Breast epithelium (tissue), 4 donors: ENCODE results near the gene CRELD2. TPM values are rescaled to one million over a fixed set of nuclear protein-coding genes. Genes with fewer than 3 reads are reported as not detected.
A peak's percentile ranks its signal among the peaks of the same experiment; 100 is the strongest.

Experiments used
- DNase-seq, 2 donors: peaks; one replicate each; pipeline ENCODE4 v3.0.0-alpha.2; 2019; ENCODE audit warnings: low spot score in 2 of 2
- H3K27ac ChIP-seq, 2 donors: fragments of 200-600 bp; sonication (generic) in 1 of 2; one replicate each; pipeline ENCODE4 v1.5.1; 2016 to 2019; ENCODE audit warnings: mild to moderate bottlenecking in 1 of 2
- H3K27me3 ChIP-seq, 2 donors: fragments of 200-600 bp; sonication (generic) in 1 of 2; one replicate each; pipeline versions ENCODE4 v1.5.1 to v1.6.0; 2017 to 2019; ENCODE audit warnings: control low read depth in 1 of 2, mild to moderate bottlenecking in 1 of 2
- H3K36me3 ChIP-seq: fragments of 200-600 bp; one replicate; pipeline ENCODE4 v1.5.1; 2019
- H3K4me1 ChIP-seq, 2 donors: fragments of 200-600 bp; sonication (generic); one replicate each; pipeline ENCODE4 v1.5.1; 2016 to 2019; ENCODE audit warnings: control low read depth in 1 of 2
- H3K4me3 ChIP-seq, 3 donors: fragments of 200-600 bp; sonication (generic); 1 replicate in 2 of 3; 2 replicates in 1 of 3; pipeline ENCODE4 v1.5.1; 2016 to 2019; ENCODE audit warnings: mild to moderate bottlenecking in 3 of 3, moderate library complexity in 2 of 3
- H3K9me3 ChIP-seq, 2 donors: fragments of 200-600 bp; sonication (generic) in 1 of 2; one replicate each; pipeline ENCODE4 v1.5.1; 2016 to 2019; ENCODE audit warnings: control low read depth in 1 of 2
- CTCF ChIP-seq, 3 donors: fragments of 450-650 bp; IDR thresholded peaks; one replicate each; pipeline ENCODE4 v1.5.1; 2016 to 2017; ENCODE audit warnings: antibody characterized with exemption in 3 of 3, mild to moderate bottlenecking in 3 of 3, moderate library complexity in 3 of 3
- POLR2A ChIP-seq: fragments of 450-650 bp; IDR thresholded peaks from one replicate; pipeline ENCODE4 v1.6.1; 2016; ENCODE audit warnings: antibody characterized with exemption, mild to moderate bottlenecking, moderate library complexity
- POLR2AphosphoS5 ChIP-seq, 3 donors: sonication (generic); formaldehyde crosslinking; IDR thresholded peaks; one replicate each; pipeline ENCODE4 v1.6.1; 2017; ENCODE audit warnings: antibody characterized with exemption in 3 of 3
- intact Hi-C: fragments of 100-400 bp; cut with DNase I; formaldehyde crosslinking; loops from one replicate; pipeline ENCODE4 v1.15.1; 2023; ENCODE audit warnings: low total_unique reads
- total RNA-seq, 3 donors: library from RNA; depleted of rRNA; stranded (reverse); fragments of >200 nt; gene quantifications; one replicate each; pipeline ENCODE4 v1.1.0, GENCODE V29; 2016

CRELD2 gene
- total RNA-seq, 3 donors from 2014 or later = 20.6 to 59.3 (median 39.5) TPM

- Histone ChIP-seq H3K27me3 (no peaks in the 10 kb centered on the region), H3K4me3 (peak overlapping the region in 2 of 3 donors; percentile 92 to 95), H3K36me3 (no peaks in the 10 kb centered on the region), H3K4me1 (peaks cover 36 to 44% of the 10 kb centered on the region in 2 donors), H3K9me3 (no peaks in the 10 kb centered on the region), H3K27ac (peak overlapping the region; percentile 90 to 96)
- intact Hi-C loops = no loop called here
- peak; percentile 17 to 51 for DNase-seq
- TF ChIP-seq POLR2AphosphoS5 (IDR thresholded peaks at IDR 0.05) (no peak), POLR2A (no peak), CTCF (IDR thresholded peaks at IDR 0.05) (no peak)
Measured at GRCh38 chr22:49965091-49966040, 46.9 kb downstream of the CRELD2 start.

GRCh38 chr22:49966041-49966773, 47.8 kb downstream of the CRELD2 start:
- no peaks in the 10 kb centered on the region for H3K9me3 ChIP-seq
- peak; percentile 19 to 51 for DNase-seq
- H3K4me3 ChIP-seq = peak overlapping the region in 1 of 3 donors; percentile 92
- H3K4me1 ChIP-seq = peaks cover 40 to 48% of the 10 kb centered on the region in 2 donors
- H3K27me3 ChIP-seq = no peaks in the 10 kb centered on the region
- TF ChIP-seq POLR2AphosphoS5 (IDR thresholded peaks at IDR 0.05) (no peak), CTCF (IDR thresholded peaks at IDR 0.05) (no peak), POLR2A (no peak)
- H3K36me3 ChIP-seq = no peaks in the 10 kb centered on the region
- H3K27ac ChIP-seq = peak overlapping the region; percentile 90 to 96
- intact Hi-C loops = no loop called here

GRCh38 chr22:49966774-49967705, 48.6 kb downstream of the CRELD2 start:
- DNase-seq = peak; percentile 41 to 58
- peak overlapping the region; percentile 90 to 96 for H3K27ac ChIP-seq
- no peaks in the 10 kb centered on the region for H3K9me3 ChIP-seq
- TF ChIP-seq CTCF (IDR thresholded peaks at IDR 0.05) (no peak), POLR2AphosphoS5 (IDR thresholded peaks at IDR 0.05) (peak; percentile 3 to 86 (median 58)), POLR2A (no peak)
- H3K36me3 ChIP-seq = no peaks in the 10 kb centered on the region
- H3K27me3 ChIP-seq = no peaks in the 10 kb centered on the region
- H3K4me1 ChIP-seq = peaks cover 46 to 48% of the 10 kb centered on the region in 2 donors
- H3K4me3 ChIP-seq = peak overlapping the region; percentile 14 to 57 (median 15)
- intact Hi-C loops = no loop called here

GRCh38 chr22:49967706-49968208, 49.3 kb downstream of the CRELD2 start:
- Histone ChIP-seq H3K4me1 (peaks cover 45 to 46% of the 10 kb centered on the region in 2 donors), H3K4me3 (peak overlapping the region; percentile 14 to 57 (median 15)), H3K36me3 (no peaks in the 10 kb centered on the region), H3K9me3 (no peaks in the 10 kb centered on the region), H3K27ac (peak overlapping the region; percentile 90 to 96), H3K27me3 (no peaks in the 10 kb centered on the region)
- intact Hi-C loops = no loop called here
- no peak for TF ChIP-seq POLR2A
- TF ChIP-seq POLR2AphosphoS5 (IDR thresholded peaks at IDR 0.05) = no peak
- TF ChIP-seq CTCF (IDR thresholded peaks at IDR 0.05) = no peak
- DNase-seq = peak; percentile 53 to 80
